ENCODE results near the gene SERPINA4.

Gene SERPINA4

DNA sequence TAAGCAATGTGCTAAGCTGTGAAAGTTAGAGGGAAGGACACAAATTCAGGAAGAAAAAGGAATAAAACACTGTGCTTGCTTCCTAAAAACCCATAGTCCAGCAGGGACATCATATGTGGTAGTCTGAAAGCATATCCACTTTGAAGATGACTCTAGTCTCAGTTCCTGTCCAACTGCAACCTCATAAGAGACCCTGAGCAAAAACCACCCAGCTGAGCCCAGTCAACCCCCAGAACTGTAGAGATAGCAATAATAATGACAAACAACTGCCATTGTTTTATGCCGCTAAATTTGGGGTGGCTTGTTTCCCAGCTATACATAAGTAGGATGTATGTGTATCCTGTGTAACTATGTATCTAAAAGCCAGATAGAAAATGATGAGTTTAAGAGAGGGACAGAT is 3.9 kb upstream of the SERPINA4 start:
- TF ChIP-seq, protein P1, sequence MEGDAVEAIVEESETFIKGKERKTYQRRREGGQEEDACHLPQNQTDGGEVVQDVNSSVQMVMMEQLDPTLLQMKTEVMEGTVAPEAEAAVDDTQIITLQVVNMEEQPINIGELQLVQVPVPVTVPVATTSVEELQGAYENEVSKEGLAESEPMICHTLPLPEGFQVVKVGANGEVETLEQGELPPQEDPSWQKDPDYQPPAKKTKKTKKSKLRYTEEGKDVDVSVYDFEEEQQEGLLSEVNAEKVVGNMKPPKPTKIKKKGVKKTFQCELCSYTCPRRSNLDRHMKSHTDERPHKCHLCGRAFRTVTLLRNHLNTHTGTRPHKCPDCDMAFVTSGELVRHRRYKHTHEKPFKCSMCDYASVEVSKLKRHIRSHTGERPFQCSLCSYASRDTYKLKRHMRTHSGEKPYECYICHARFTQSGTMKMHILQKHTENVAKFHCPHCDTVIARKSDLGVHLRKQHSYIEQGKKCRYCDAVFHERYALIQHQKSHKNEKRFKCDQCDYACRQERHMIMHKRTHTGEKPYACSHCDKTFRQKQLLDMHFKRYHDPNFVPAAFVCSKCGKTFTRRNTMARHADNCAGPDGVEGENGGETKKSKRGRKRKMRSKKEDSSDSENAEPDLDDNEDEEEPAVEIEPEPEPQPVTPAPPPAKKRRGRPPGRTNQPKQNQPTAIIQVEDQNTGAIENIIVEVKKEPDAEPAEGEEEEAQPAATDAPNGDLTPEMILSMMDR (IDR thresholded peaks at IDR 0.05; ENCODE audit: poor library complexity, severe bottlenecking), result no peak
- H3K36me3 ChIP-seq (ENCODE audit: low read depth), result no peaks in the 10 kb centered on the region
- H3K9me3 ChIP-seq (ENCODE audit: severe bottlenecking), result peaks cover 3% of the 10 kb centered on the region
- no peak overlapping the region for H3K4me3 ChIP-seq (ENCODE audit: severe bottlenecking)
- no peaks in the 10 kb centered on the region for H3K4me1 ChIP-seq (ENCODE audit: insufficient read depth, poor library complexity, severe bottlenecking)
- H3K27me3 ChIP-seq (ENCODE audit: insufficient read depth, poor library complexity, severe bottlenecking), result no peaks in the 10 kb centered on the region
- no peak overlapping the region for H3K27ac ChIP-seq (ENCODE audit: poor library complexity, severe bottlenecking)
- no peak for DNase-seq (ENCODE audit: low spot score)
- no peak for ATAC-seq (ENCODE audit: low read depth)

DNA sequence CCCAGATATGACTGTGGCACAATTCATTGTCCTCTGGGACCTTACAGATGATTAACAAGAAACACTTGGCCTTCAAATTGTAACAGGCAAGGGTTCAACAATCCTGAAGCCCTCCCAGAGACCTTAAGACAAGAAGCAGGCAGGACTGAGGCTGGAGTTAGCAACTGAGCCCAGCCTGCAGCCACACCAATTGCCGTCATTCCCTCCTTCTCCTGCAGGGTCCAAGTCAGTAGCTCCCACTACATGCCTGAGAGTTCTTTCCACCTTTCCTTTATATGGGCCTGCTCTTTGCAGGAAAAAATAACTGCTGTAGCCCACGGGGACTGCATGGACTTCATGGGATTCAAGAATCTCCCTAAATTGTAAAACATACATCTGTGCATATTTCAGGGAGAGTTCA is 2.4 kb upstream of the SERPINA4 start:
- H3K4me1 ChIP-seq (ENCODE audit: insufficient read depth, poor library complexity, severe bottlenecking), result no peaks in the 10 kb centered on the region
- no peak overlapping the region for H3K4me3 ChIP-seq (ENCODE audit: severe bottlenecking)
- no peaks in the 10 kb centered on the region for H3K27me3 ChIP-seq (ENCODE audit: insufficient read depth, poor library complexity, severe bottlenecking)
- DNase-seq (ENCODE audit: low spot score), result peak; percentile 10
- no peak overlapping the region for H3K27ac ChIP-seq (ENCODE audit: poor library complexity, severe bottlenecking)
- TF ChIP-seq, protein P1 (IDR thresholded peaks at IDR 0.05; ENCODE audit: poor library complexity, severe bottlenecking), result no peak
- no peaks in the 10 kb centered on the region for H3K36me3 ChIP-seq (ENCODE audit: low read depth)
- ATAC-seq (ENCODE audit: low read depth), result no peak
- H3K9me3 ChIP-seq (ENCODE audit: severe bottlenecking), result peaks cover 3% of the 10 kb centered on the region

DNA sequence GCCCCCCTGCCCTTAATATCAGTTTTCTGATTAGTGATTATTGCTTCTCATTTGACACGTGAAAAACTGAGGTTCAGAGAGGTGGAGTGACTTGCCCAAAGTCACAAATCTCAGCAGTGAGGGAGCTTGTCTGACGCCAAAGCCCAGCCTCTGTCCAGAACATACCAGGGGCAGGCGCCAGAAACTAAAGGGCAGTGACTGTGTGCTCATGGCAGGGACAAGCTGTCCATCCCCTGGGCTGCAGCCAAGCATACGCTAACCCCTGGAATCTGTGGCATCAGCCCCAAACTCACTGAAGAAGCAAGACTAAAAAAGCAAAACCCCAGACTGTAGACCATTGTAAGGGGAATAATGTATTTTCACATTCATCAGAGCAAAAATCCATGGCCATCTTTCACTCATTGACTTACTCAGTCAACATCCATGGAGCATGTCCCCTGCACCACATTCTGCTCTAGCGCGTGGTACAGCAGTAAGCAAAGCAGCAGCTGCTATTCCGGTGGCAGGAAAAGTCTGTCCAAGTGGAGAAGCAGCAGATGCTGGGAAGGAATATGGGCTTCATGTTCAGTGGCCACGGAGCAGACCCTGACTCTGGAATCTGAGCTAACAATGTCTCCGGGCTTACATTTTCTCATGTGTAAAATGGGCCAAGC is 1.5 kb upstream of the SERPINA4 start:
- Histone ChIP-seq H3K27ac (ENCODE audit: poor library complexity, severe bottlenecking) (no peak overlapping the region), H3K4me1 (ENCODE audit: insufficient read depth, poor library complexity, severe bottlenecking) (no peaks in the 10 kb centered on the region), H3K27me3 (ENCODE audit: insufficient read depth, poor library complexity, severe bottlenecking) (no peaks in the 10 kb centered on the region), H3K9me3 (ENCODE audit: severe bottlenecking) (no peaks in the 10 kb centered on the region), H3K36me3 (ENCODE audit: low read depth) (no peaks in the 10 kb centered on the region), H3K4me3 (ENCODE audit: severe bottlenecking) (no peak overlapping the region)
- TF ChIP-seq, protein P1 (IDR thresholded peaks at IDR 0.05; ENCODE audit: poor library complexity, severe bottlenecking), result no peak
- DNase-seq (ENCODE audit: low spot score) (peak; percentile 29), ATAC-seq (ENCODE audit: low read depth) (no peak)

DNA sequence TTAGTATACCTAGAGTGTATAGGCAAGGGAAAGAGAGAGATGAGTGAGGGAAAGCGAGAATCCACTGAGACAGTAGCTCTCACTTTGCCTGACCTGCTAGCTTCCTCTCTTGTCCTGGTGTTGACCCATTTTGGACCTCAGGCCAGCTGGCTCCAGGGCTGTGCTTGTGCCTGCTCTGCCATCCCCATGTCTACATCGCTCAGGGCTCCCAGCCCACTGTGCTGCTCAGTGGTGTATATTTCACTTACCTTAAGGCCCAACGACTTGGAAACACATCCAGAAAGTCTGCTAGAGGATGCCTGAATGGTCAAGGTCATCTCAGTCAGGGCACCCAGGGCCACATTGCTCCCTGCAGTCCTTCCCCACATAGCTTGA is 964 bp upstream of the SERPINA4 start:
- Histone ChIP-seq H3K36me3 (ENCODE audit: low read depth) (no peaks in the 10 kb centered on the region), H3K27ac (ENCODE audit: poor library complexity, severe bottlenecking) (no peak overlapping the region), H3K27me3 (ENCODE audit: insufficient read depth, poor library complexity, severe bottlenecking) (no peaks in the 10 kb centered on the region), H3K9me3 (ENCODE audit: severe bottlenecking) (no peaks in the 10 kb centered on the region), H3K4me3 (ENCODE audit: severe bottlenecking) (no peak overlapping the region), H3K4me1 (ENCODE audit: insufficient read depth, poor library complexity, severe bottlenecking) (no peaks in the 10 kb centered on the region)
- ATAC-seq (ENCODE audit: low read depth), result no peak
- TF ChIP-seq, protein P1 (IDR thresholded peaks at IDR 0.05; ENCODE audit: poor library complexity, severe bottlenecking), result no peak
- DNase-seq (ENCODE audit: low spot score), result peak; percentile 25

DNA sequence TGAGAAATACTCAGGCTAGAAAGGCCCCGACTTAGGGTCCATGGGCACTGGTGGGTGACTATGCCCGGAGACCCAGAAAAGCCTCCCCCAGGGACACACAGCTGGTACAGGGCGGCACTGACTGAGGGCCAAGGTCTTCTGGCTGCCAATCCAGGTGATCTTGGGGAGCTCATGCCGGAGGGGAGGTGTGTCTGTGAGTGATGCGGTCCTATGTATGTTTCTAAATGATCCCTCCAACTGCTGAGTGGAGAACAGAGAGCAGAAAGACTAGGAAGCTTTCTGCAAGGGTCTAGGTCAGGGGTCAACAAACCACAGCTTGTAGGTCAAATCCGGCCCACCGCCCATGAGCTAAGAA is 391 bp downstream of the SERPINA4 start:
- peak; percentile 45 for DNase-seq (ENCODE audit: low spot score)
- Histone ChIP-seq H3K27me3 (ENCODE audit: insufficient read depth, poor library complexity, severe bottlenecking) (no peaks in the 10 kb centered on the region), H3K4me1 (ENCODE audit: insufficient read depth, poor library complexity, severe bottlenecking) (no peaks in the 10 kb centered on the region), H3K27ac (ENCODE audit: poor library complexity, severe bottlenecking) (no peak overlapping the region), H3K4me3 (ENCODE audit: severe bottlenecking) (no peak overlapping the region), H3K36me3 (ENCODE audit: low read depth) (no peaks in the 10 kb centered on the region), H3K9me3 (ENCODE audit: severe bottlenecking) (no peaks in the 10 kb centered on the region)
- TF ChIP-seq, protein P1 (IDR thresholded peaks at IDR 0.05; ENCODE audit: poor library complexity, severe bottlenecking), result no peak
- ATAC-seq (ENCODE audit: low read depth), result no peak
